Keratinocyte (primary cell): ENCODE measurements around the gene PDE4A.

Source experiments
- EZH2 ChIP-seq: IDR thresholded peaks from one replicate; pipeline ENCODE4 v1.6.1; 2012; ENCODE audit warnings: inconsistent platforms, mild to moderate bottlenecking, low read length, moderate library complexity
- TF ChIP-seq, protein P1 (sequence below), 3 experiments: IDR thresholded peaks in 1 of 3; conservative IDR thresholded peaks in 1 of 3; optimal IDR thresholded peaks in 1 of 3; 2 replicates in 2 of 3; 3 replicates in 1 of 3; pipeline versions ENCODE3 to v1.5.1; 2011; ENCODE audit warnings: low read length in 3 of 3, mild to moderate bottlenecking in 3 of 3, moderate library complexity in 2 of 3, control low read depth in 1 of 3, inconsistent platforms in 1 of 3; ENCODE audit not compliant: insufficient read depth in 2 of 3; ENCODE audit errors: extremely low read depth in 1 of 3

DNA sequence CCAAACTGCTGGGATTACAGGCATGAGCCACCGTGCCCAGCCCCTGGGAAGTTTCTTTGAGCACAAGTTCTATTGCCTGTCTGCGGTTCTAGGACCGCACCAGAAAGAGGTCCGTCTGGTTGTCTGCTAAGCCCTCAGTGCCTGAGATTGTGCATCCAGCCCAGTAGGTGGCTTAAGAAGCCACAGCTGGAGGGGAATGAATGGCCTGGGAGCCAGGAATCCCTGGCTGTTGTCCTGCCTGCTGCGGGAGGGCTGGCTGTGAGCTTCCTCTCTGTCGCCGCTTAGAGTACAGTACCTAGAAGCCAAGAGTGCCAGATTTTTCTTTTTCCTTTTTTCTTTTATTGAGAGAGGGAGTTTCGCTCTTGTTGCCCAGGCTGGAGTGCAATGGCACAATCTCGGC lies 35.8 kb upstream of the PDE4A start:
- TF ChIP-seq, protein P1, sequence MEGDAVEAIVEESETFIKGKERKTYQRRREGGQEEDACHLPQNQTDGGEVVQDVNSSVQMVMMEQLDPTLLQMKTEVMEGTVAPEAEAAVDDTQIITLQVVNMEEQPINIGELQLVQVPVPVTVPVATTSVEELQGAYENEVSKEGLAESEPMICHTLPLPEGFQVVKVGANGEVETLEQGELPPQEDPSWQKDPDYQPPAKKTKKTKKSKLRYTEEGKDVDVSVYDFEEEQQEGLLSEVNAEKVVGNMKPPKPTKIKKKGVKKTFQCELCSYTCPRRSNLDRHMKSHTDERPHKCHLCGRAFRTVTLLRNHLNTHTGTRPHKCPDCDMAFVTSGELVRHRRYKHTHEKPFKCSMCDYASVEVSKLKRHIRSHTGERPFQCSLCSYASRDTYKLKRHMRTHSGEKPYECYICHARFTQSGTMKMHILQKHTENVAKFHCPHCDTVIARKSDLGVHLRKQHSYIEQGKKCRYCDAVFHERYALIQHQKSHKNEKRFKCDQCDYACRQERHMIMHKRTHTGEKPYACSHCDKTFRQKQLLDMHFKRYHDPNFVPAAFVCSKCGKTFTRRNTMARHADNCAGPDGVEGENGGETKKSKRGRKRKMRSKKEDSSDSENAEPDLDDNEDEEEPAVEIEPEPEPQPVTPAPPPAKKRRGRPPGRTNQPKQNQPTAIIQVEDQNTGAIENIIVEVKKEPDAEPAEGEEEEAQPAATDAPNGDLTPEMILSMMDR (optimal IDR thresholded peaks at IDR 0.05 in 1 of 3, IDR thresholded peaks at IDR 0.05 in 1 of 3, conservative IDR thresholded peaks at IDR 0.05 in 1 of 3; ENCODE audit: extremely low read depth in 1 of 3, insufficient read depth in 2 of 3, low read length in 3 of 3) = no peak
- TF ChIP-seq EZH2 = no peak
